Measurements from ENCODE around the gene UQCRC1.

The UQCRC1 gene

DNA sequence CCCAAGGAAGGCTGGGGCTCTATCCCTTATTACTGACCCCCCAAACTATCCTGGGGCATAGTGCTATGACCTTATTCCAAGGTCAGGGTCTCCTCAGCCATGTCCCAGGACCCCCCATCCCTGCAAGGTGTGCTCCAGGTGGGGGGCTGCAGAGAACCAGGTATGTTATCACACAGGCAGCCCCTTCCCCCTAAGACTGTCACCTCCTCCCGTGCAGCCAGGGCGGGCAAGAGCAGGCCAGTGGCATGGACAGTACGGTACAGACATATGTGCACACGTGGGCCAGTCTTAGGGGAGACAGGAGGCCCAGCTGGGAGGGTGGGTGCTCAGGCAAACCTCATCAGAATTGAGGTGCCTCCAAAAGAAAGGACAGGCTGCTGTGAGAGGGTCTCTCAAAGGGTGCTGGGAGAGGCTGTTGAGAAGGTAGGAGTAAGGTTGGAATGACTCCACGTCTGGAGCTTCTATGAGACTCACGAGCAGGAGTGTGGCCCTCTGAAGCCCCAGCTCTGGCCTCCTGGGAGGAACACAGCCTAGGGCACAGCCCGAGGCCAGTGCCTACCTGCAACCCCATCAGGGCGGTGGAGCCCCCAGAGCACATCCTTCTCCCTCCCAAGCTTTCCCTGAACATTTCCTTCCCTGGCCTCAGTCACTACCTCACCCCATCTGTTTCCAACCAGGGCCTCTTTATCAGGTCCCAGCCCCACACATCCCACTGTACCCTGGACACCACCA, 12.6 kb downstream of the UQCRC1 start:
- POLR2A ChIA-PET = no interaction called here
- CTCF ChIA-PET = interaction anchor here (1.2 to 1.9 kb wide), 3 partner anchors 12 to 161 kb away, joined by 3 to 6 read pairs (median 3); partner anchors contain the start of gene UQCRC1
- TF ChIP-seq, protein P1, sequence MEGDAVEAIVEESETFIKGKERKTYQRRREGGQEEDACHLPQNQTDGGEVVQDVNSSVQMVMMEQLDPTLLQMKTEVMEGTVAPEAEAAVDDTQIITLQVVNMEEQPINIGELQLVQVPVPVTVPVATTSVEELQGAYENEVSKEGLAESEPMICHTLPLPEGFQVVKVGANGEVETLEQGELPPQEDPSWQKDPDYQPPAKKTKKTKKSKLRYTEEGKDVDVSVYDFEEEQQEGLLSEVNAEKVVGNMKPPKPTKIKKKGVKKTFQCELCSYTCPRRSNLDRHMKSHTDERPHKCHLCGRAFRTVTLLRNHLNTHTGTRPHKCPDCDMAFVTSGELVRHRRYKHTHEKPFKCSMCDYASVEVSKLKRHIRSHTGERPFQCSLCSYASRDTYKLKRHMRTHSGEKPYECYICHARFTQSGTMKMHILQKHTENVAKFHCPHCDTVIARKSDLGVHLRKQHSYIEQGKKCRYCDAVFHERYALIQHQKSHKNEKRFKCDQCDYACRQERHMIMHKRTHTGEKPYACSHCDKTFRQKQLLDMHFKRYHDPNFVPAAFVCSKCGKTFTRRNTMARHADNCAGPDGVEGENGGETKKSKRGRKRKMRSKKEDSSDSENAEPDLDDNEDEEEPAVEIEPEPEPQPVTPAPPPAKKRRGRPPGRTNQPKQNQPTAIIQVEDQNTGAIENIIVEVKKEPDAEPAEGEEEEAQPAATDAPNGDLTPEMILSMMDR (IDR thresholded peaks at IDR 0.05; ENCODE audit: control extremely low read depth, extremely low read depth, low read depth, missing control alignments) = no peak
- DNase-seq (ENCODE audit: extremely low spot score) = no peak

DNA sequence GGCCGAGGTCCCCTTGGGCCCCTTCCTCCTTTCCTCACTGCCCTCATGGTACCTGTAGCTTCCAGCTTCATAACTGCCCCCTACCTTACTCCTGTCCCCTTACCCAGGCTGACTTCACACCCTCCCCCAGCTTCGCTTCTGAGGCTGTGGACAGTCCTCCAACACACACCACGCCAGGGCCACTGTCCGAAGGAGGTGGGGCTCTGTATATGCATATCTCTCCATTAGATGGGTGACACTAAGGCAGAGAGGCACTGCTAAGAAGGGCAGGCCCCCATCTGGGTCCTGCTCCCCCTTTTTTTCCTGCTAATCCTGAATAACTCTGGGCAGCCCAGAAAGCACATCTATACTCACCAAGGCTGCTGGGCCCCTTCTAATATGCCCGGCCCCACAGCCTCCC, 13.3 kb downstream of the UQCRC1 start:
- TF ChIP-seq, protein P1 (IDR thresholded peaks at IDR 0.05; ENCODE audit: control extremely low read depth, extremely low read depth, low read depth, missing control alignments) = no peak
- ChIA-PET POLR2A (no interaction called here), CTCF (interaction anchor here (1.5 kb wide), 1 partner anchor 13 kb away, joined by 3 read pairs; the partner anchor contains the start of gene UQCRC1)
- DNase-seq (ENCODE audit: extremely low spot score) = no peak

DNA sequence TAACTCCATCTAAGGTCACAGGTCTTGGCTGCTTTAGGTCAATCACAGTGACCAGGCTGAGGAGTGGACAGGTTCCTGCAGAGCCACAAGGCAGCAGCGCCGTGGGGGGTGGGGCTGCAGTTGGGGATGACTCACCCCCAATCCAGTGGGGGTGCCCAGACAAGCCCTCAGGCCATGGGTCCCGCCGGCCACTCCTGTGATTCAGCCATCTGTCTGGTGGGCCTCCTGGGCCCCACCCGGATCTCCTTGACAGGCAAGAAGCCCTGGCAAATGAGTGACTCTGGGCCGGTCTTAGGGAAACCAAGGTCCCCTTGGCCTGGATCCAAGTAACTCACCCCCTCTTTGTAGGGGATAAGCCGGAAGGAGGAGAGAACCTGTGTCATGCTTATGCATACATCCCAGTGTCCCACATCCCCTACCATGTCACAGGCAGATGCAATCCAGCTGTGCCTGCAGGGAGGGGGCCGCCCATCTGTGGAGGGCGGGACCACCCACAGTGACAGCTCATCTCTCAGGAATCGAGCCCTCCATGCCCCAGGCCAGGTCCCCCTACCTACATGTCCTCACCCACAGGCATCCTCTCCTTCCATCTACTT, 13.8 kb downstream of the UQCRC1 start:
- no peak for DNase-seq (ENCODE audit: extremely low spot score)
- CTCF ChIA-PET = no interaction called here
- TF ChIP-seq, protein P1 (IDR thresholded peaks at IDR 0.05; ENCODE audit: control extremely low read depth, extremely low read depth, low read depth, missing control alignments) = no peak
- POLR2A ChIA-PET = no interaction called here

DNA sequence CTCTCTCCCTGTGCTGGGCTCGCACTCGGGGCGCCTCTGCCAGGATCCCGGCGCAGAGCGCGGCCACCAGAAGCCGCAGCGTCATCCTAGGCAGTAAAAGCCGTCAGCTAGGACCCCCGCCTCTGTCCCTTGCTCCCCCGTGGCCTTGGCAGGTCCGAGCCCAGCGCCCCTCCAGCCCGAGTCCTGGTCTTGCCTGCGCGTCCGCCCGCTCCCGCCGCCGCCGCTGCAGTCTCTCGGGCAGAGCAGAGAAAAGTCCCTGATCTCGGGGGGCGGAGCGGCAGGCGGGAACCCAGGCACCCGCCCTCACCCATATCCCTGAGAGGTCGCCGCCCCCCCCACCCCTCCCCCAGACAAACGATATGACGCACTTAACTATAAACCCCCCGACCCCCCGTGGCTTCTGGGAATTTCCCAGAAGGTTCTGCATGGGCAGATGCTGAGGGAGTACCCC, 14.3 kb downstream of the UQCRC1 start, which contains the start of gene COL7A1:
Gene COL7A1, minus strand, starts transcription at position 255 of the 451 bp plus-strand sequence. Its CDS starts 170 bp downstream, at position 85.
- POLR2A ChIA-PET = no interaction called here
- CTCF ChIA-PET = no interaction called here
- no peak for DNase-seq (ENCODE audit: extremely low spot score)
- TF ChIP-seq, protein P1 (IDR thresholded peaks at IDR 0.05; ENCODE audit: control extremely low read depth, extremely low read depth, low read depth, missing control alignments) = no peak

DNA sequence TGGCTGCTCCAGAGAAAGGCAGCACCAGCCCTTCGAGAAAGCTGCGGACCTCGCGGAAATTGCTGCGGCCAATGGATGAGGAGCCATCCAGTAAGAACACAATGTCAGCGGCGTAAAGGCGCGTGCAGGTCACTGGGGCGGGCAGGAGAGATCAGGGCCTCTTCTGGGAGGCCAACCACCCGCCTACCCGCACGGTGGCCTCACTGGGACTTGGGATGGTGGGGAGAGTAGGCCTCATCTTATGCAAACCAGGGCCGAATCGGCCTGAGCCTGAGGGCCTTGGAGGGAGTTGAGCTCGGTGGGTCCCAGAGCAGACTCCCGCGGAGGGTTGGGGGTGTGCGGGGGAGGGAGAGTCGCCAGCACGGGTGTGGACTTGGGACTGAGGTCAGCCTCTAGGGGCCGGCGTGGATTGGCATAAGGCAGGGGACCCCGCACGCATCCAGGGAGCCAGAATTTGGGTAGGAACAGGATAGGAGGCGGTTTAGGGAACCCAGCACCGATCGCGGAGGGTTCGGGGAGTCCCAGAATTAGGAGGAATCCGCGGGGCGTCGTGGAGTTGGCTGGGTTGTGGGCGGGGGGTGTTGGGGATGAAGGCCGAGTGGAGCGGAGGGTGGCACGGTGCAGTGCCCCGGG, 14.9 kb downstream of the UQCRC1 start:
- TF ChIP-seq, protein P1 (IDR thresholded peaks at IDR 0.05; ENCODE audit: control extremely low read depth, extremely low read depth, low read depth, missing control alignments) = no peak
- POLR2A ChIA-PET = no interaction called here
- CTCF ChIA-PET = no interaction called here
- no peak for DNase-seq (ENCODE audit: extremely low spot score)

DNA sequence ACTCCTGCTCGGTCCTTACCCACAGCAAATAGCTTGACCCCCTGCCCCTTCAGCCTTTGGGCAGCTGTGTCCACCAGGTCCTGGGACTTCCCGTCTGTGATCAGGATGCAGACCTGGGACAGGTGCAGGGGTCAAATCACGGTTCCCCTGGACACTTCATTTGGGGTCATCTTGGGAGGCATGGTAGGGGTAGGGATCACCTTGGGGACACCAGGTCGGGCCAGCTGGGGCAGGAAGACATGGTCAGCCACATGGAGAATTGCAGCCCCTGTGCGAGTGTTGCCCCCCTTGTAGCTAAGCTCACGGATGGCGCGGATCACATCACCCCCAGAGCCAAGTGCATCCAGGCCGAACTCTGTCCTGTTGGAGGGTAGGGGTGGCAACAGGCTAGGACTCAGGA, 16.1 kb downstream of the UQCRC1 start:
- CTCF ChIA-PET = no interaction called here
- no peak for DNase-seq (ENCODE audit: extremely low spot score)
- POLR2A ChIA-PET = no interaction called here
- TF ChIP-seq, protein P1 (IDR thresholded peaks at IDR 0.05; ENCODE audit: control extremely low read depth, extremely low read depth, low read depth, missing control alignments) = no peak

Measured in GM10248 (cell line).